ENCODE measurements around the gene GPR27. TPM values are rescaled to one million over a fixed set of nuclear protein-coding genes. Genes with fewer than 3 reads are reported as not detected.
A peak's percentile ranks its signal among the peaks of the same experiment; 100 is the strongest.

GPR27 gene
- total RNA-seq, 1 donor from 2014 or later: 5.1 TPM

GRCh38 chr3:71733319-71733718, 20.3 kb upstream of the GPR27 start:
- no peak for DNase-seq

DNA sequence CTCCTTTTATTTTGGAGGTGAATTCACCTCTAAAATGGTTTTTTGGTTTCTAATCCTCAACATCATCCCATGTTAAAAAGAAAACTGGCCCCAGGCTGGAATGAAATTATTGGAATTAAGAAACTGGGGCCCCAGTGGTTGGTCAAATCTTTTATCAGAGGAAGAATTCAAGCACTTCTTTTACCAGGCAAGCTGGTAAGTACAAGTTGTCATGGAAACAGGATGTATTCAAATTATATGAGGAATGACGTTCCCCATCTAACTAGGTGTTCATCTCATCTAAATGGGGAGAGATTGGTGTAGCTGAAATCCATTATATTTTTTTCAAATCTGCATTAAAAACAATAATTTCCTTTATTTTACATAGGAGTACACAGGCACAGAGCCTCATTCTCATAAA, 18.8 kb upstream of the GPR27 start:
- DNase-seq: no peak

DNA sequence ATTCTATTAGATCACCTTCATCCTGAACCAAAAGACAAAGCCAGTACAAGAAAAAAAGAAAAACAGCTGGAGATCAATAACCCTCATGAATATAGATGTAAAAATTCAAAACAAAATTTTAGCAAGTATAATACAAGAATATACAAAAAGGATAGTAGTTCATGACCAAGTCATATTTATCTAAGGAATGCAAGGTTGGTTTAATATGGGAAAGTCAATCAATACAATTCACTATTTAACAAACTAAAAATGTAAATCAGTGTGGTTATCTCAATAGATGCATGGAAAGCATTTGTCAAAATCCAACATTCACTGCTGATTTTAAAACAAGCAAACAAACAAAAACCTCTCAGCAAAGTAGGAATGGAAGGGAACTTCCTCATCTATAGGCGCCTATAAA, 11.0 kb upstream of the GPR27 start:
- DNase-seq: no peak

DNA sequence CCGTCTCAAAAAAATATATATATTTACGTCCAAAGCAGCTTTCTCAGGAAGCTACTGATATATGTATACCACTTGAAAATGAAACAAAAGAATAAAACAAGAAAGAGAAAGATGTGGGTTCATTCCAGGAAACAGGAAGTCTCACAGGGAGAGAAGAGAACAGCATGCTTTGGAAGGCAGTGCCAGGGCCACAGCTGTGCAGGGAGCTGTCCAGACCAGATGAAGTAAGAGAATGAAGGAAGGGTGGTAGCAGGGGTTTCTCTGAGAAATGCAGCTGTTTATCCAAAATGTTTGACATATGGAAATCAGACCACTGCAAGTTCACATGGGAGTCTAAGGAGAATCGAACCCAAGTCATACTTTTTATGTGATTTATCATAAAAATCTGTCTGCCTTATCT, 8.9 kb upstream of the GPR27 start:
- no peak for DNase-seq

- no peak for DNase-seq
Measured at GRCh38 chr3:71751602-71752001, 2.1 kb upstream of the GPR27 start.

- DNase-seq: no peak
Measured at GRCh38 chr3:71752831-71753700, 589 bp upstream of the GPR27 start.

DNA sequence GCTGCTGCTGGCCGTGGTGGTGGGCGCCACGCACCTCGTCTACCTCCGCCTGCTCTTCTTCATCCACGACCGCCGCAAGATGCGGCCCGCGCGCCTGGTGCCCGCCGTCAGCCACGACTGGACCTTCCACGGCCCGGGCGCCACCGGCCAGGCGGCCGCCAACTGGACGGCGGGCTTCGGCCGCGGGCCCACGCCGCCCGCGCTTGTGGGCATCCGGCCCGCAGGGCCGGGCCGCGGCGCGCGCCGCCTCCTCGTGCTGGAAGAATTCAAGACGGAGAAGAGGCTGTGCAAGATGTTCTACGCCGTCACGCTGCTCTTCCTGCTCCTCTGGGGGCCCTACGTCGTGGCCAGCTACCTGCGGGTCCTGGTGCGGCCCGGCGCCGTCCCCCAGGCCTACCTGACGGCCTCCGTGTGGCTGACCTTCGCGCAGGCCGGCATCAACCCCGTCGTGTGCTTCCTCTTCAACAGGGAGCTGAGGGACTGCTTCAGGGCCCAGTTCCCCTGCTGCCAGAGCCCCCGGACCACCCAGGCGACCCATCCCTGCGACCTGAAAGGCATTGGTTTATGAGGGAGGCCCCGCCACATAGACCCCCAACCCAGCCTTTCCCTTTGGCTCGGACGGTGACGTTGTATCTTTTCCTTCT, 1.1 kb downstream of the GPR27 start:
- DNase-seq: no peak

DNA sequence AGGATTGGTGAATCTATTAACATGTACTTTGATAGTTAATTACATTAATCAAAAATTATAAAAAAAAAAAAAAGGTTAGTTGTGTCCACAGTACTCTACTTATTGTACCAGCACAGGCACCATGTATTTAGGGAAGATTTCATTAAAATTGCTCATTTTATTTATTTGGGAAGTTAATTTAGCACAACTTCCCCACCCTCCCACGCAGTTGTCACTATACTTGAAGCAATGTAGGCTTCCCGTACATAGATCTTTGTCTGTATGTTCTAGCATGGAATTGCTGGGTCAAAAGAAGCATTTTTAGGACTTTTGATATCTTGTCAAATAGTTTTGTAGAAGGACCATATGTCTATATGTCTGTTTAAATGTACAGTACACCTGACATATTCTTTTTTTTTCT, 4.4 kb downstream of the GPR27 start:
- no peak for DNase-seq

DNA sequence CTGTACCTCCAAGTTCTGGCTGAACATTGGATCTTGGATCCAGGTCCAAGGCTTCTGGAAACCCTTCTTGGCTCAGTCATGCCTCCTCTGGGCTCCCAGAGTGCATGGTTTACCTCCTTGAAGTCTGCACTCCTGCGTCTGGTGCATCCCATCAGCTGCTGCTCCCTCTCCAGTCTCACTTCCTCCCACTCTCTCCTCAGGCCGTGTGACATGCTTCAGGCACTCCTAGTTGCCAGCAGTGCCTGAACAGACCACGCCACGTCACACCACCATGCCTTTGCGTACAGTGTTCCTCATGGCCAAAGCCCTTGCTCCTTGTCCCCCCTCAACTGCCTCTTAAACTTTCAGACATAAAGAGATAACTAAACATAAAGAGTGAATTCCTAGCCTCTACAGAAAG, 5.7 kb downstream of the GPR27 start:
- DNase-seq: no peak

DNA sequence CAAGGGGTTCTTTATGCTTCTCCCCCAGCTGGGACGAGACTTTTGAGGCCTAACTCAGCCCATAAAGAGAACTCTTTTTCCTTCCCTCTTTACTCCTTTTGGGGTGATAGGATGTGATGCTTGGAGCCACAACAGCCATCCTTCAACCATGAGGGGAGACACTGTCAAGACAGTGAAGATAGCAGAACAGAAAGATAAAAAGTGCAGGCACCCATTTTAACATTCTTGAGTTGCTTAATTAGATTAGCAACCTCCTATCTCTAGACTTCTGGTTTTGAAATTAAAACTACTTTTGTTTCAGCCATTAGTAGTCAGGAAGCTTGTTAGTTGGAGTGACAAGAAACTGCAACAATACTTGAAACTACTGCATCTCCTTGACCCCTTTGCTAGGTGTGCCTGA, 6.5 kb downstream of the GPR27 start:
- DNase-seq: no peak

DNA sequence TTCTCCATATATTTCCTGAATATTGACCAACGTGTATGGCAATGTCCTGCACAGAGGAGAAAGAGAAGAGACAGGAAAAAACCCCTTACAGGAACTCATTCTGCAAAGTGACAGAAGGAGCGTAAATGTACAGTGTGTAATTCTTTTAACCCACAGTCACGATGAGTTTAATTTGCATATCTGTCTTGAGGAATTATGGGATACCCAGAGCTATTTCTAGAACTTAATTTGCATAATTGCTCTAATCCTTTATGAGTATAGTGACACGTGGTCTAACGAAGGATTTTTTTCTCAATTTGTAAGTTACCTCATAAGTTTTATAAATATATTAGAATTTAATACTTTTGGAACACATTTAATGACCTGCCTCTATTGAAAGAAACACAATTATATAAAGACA, 9.8 kb downstream of the GPR27 start:
- DNase-seq: no peak

GRCh38 chr3:71771126-71771525, 17.5 kb downstream of the GPR27 start:
- DNase-seq: no peak

DNA sequence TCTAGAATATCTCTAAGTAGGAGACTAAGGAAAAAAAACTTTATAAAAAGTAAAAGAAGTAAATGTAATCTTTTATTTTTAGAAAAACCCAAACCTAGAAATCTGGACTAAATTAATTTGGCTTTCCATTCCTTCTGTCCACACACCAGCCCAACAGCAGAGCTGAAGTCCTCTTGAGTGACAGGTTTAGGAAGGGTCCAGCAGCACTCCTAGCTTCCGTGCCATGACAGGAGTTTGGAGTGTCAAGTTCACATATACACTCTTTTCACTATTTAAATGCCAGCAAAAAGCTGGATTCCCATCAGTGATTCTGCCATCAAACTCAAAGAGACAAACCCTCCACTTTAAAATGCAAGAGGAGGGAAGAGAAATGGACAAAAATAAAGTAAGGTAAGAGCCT, 18.2 kb downstream of the GPR27 start:
- no peak for DNase-seq

DNA sequence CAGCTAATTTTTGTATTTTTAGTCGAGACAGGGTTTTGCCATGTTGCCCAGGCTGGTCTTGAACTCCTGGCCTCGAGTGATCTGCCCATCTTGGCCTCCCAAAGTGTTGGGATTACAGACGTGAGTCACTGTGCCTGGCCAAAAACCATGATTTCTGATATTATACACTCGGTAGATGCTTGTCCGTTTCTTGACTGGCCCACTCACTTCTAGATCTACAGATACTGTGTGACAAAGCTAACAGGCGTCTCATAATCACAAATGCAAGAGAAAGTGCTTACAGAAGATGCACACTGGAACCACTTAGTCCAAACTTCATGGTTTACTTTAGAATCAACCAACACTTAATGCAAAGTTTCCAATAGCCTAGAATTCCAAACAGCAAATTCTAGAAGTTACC, 22.9 kb downstream of the GPR27 start:
- no peak for DNase-seq

DNA sequence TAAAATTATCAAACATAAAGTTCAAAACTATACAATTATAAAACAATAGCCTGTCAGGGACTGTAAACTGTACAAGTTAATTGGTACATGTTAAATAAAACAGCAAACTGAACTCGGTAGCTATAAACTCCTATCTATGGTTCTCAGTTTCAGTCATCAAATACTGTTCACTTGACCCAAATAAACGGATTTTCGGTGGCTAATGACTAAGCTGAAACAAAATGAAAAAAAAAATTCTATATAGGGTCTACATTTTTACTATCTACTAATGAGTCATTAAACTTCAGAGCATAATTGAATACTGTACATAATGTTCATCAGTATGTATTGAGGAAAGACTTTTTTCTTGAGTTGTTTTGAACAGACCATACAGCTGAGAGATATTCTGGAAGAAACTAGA, 24.7 kb downstream of the GPR27 start:
- no peak for DNase-seq

DNA sequence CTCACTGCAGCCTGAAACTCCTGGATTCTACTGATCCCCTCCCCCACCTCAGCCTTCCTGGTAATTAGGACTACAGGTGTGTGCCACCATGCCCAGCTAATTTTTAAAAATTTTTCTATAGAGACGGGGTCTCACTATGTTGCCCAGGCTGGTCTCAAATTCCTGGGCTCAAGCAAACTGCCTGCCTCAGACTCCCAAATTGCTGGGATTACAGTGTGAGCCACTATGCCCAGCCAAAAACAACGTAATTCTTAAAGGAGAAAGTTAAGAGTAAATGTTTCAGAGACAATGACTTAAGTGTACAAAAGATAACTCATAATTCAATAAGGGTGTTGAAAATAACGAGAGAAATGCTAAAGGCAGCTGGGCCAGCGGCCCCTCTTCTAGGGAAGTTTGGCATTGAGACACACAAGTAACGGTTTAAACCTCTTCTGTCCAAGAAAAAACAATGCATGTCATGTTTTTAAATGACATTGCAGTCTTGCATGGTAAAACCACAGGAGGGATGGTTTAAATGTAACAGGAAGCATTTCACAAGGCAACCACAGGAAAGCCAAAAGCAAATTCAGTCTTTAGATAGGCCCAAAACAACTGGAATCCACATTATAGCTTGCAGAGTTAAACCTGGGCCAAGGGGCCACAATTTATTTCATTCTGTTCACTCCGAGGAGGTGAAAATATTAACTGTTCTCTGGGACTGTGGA, 26.2 kb downstream of the GPR27 start:
- no peak for DNase-seq

- DNase-seq: no peak
Measured at GRCh38 chr3:71780430-71780829, 26.8 kb downstream of the GPR27 start.

- no peak for DNase-seq
Measured at GRCh38 chr3:71783152-71783551, 29.5 kb downstream of the GPR27 start.

- DNase-seq: peak; percentile 21
Measured at GRCh38 chr3:71784201-71784913, 30.7 kb downstream of the GPR27 start.

DNA sequence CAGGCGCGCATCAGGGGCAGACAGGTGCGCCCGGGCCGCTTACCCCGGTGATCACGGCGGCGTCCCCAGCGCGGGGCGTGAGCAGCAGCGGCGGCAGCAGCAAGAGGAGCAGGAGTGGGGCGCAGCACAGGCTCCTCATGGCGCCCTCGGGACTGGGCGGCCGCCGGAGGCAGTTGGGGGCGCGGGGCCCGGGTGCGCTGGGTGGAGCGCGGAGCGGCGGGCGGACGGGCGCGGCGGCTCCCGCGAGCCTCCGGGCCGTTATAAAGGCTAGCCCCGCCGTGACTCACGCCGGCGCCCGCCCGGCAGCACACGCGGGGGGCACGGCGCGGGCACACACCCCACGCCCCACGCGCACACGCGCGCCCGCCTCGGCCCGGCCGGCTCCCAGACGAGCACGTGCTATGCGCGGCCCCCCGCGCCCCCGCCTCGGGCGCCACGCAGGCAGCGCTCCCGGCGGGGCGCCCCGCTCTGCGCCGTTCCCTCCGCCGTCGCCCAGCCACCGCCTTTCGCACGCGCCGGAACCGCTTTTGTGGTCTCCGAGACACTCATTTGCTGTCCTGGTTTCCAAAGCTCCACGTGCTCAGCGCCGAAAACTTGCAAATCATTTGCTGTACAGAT, 31.4 kb downstream of the GPR27 start, which contains the start of gene PROK2:
Gene PROK2, minus strand, starts transcription at position 235 of the 618 bp plus-strand sequence. Its CDS starts 96 bp downstream, at position 139.
- DNase-seq: peak; percentile 44

DNA sequence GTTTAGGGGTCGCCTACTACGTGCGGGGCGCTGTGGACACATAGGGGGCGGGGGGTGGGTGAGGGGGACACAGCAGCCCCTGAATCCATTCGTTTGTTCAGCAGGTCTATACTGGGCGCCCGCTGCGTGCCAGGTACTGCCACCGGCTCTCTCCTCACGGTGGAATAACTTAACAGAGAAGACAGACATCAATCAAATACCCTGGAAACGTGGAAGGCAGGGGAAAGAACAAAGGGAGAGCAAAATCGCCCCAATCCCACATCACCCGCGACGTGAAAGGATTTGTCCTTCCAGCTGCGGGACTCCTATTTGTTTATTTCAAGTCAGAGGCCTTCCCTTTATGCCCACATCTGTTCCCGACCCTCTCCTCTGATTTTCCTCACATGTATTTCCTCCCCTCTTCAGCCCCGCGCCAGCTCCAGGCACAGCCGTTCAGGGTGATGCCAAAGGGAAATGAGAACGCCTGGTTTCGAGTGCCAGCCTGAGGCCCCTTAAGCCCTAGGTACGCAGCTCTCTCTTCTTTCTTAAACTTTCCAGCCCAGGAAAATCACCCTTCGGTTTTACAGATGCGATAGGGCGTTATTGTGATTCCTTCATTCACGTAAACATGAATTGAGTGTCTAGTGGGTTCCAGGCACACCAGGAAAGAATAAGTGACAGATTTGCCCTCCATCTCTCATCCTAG, 32.0 kb downstream of the GPR27 start:
- peak; percentile 37 for DNase-seq

GRCh38 chr3:71786217-71786549, 32.5 kb downstream of the GPR27 start:
- DNase-seq: no peak
